A673 (cell line): ENCODE results near the gene HDAC4.

Experiments
- CTCF ChIP-seq: fragments of 300-800, 200-600 bp; sonication (generic); conservative IDR thresholded peaks from 2 replicates; pipeline ENCODE4 v1.5.1; 2017; ENCODE audit warnings: low read depth, mild to moderate bottlenecking, antibody characterized with exemption, low read length, moderate library complexity, mixed read lengths
- EZH2 ChIP-seq: fragments of 200-600 bp; sonication (generic); IDR thresholded peaks from 2 replicates; pipeline ENCODE4 v1.6.1; 2017; ENCODE audit warnings: borderline replicate concordance, low read depth, mild to moderate bottlenecking, mixed read lengths, antibody characterized with exemption, low read length; ENCODE audit not compliant: poor library complexity, severe bottlenecking

- TF ChIP-seq CTCF (no peak), EZH2 (no peak)
Observed at GRCh38 chr2:239376942-239377531, 23.8 kb downstream of the HDAC4 start.
